A673 (cell line): Measurements from ENCODE around the gene HDAC4. TPM values are rescaled to one million over a fixed set of nuclear protein-coding genes. Genes with fewer than 3 reads are reported as not detected.

ENCODE experiments used
- BruUV-seq: library from RNA; stranded (reverse); fragments of 400-500 nt; replicated peaks from 2 replicates; lab custom pipeline; 2021; lab: Mats Ljungman, UMichigan
- CTCF ChIA-PET: fragments of 300-600 bp; sonication (Branson Sonifier 250); formaldehyde crosslinking; loops from one replicate; lab custom pipeline; 2022; ENCODE audit warnings: antibody characterized with exemption; lab: Charles Lee
- POLR2A ChIA-PET: fragments of 300-600 bp; sonication (Branson Sonifier 250); formaldehyde crosslinking; loops from one replicate; lab custom pipeline; 2022; ENCODE audit warnings: antibody characterized with exemption; ENCODE audit not compliant: low non-redundant PET; lab: Charles Lee
- DNase-seq: peaks from one replicate; pipeline ENCODE4 v3.0.0-alpha.2; 2015; ENCODE audit warnings: low spot score
- H3K27ac ChIP-seq: fragments of 200-600 bp; sonication (generic); 2 replicates; pipeline ENCODE4 v1.5.1; 2016; ENCODE audit warnings: mixed run types, low read depth, mild to moderate bottlenecking, mixed read lengths, antibody characterized with exemption, low read length; ENCODE audit not compliant: poor library complexity, severe bottlenecking
- H3K27me3 ChIP-seq: fragments of 200-600 bp; sonication (generic); replicated peaks from 2 replicates; pipeline ENCODE4 v1.6.1; 2017; ENCODE audit warnings: mixed run types, low read depth, mild to moderate bottlenecking, mixed read lengths, antibody characterized with exemption, low read length; ENCODE audit not compliant: insufficient read depth, poor library complexity
- H3K36me3 ChIP-seq: fragments of 200-600 bp; sonication (generic); 2 replicates; pipeline ENCODE4 v1.6.1; 2016; ENCODE audit warnings: mixed run types, mild to moderate bottlenecking, mixed read lengths, antibody characterized with exemption, low read length; ENCODE audit not compliant: insufficient read depth, poor library complexity, severe bottlenecking
- H3K4me1 ChIP-seq: fragments of 200-600 bp; sonication (generic); 2 replicates; pipeline ENCODE4 v1.6.1; 2017; ENCODE audit warnings: mixed run types, mild to moderate bottlenecking, mixed read lengths, antibody characterized with exemption, low read length; ENCODE audit not compliant: insufficient read depth, poor library complexity, severe bottlenecking
- H3K4me3 ChIP-seq: fragments of 200-600 bp; sonication (generic); 2 replicates; pipeline ENCODE4 v1.5.1; 2016; ENCODE audit warnings: low read depth, mixed run types, mild to moderate bottlenecking, mixed read lengths, low read length; ENCODE audit not compliant: poor library complexity, severe bottlenecking
- H3K9me3 ChIP-seq: fragments of 200-600 bp; sonication (generic); 2 replicates; pipeline ENCODE4 v1.6.1; 2016; ENCODE audit warnings: mixed run types, low read depth, mild to moderate bottlenecking, mixed read lengths, antibody characterized with exemption, low read length; ENCODE audit not compliant: poor library complexity, severe bottlenecking
- CTCF ChIP-seq: fragments of 300-800, 200-600 bp; sonication (generic); conservative IDR thresholded peaks from 2 replicates; pipeline ENCODE4 v1.5.1; 2017; ENCODE audit warnings: low read depth, mild to moderate bottlenecking, antibody characterized with exemption, low read length, moderate library complexity, mixed read lengths
- EZH2 ChIP-seq: fragments of 200-600 bp; sonication (generic); IDR thresholded peaks from 2 replicates; pipeline ENCODE4 v1.6.1; 2017; ENCODE audit warnings: borderline replicate concordance, low read depth, mild to moderate bottlenecking, mixed read lengths, antibody characterized with exemption, low read length; ENCODE audit not compliant: poor library complexity, severe bottlenecking
- intact Hi-C: fragments of 100-400 bp; cut with micrococcal nuclease; formaldehyde crosslinking; loops from one replicate; pipeline ENCODE4 v1.10.0; 2022; ENCODE audit not compliant: unreplicated experiment
- total RNA-seq: library from RNA; stranded (reverse); gene quantifications from 2 replicates; pipeline ENCODE4 v1.2.3, GENCODE V29; 2021

Gene HDAC4
- total RNA-seq, 1 experiment from 2014 or later = 40.0 TPM

- no TSS peak for BruUV-seq
- intact Hi-C loops = no loop called here
- CTCF ChIA-PET = no interaction called here
- DNase-seq = no peak
- Histone ChIP-seq H3K27ac (no peak overlapping the region), H3K9me3 (peaks cover 13% of the 10 kb centered on the region), H3K36me3 (peaks cover 3% of the 10 kb centered on the region), H3K4me1 (no peaks in the 10 kb centered on the region), H3K27me3 (no peaks in the 10 kb centered on the region), H3K4me3 (no peak overlapping the region)
- TF ChIP-seq CTCF (no peak), EZH2 (no peak)
- POLR2A ChIA-PET = no interaction called here
Observed at GRCh38 chr2:239358062-239358754, 42.6 kb downstream of the HDAC4 start.

GRCh38 chr2:239355724-239356123 is 45.1 kb downstream of the HDAC4 start:
- POLR2A ChIA-PET = no interaction called here
- Histone ChIP-seq H3K4me3 (no peak overlapping the region), H3K27ac (no peak overlapping the region), H3K27me3 (no peaks in the 10 kb centered on the region), H3K36me3 (peaks cover 7% of the 10 kb centered on the region), H3K4me1 (no peaks in the 10 kb centered on the region), H3K9me3 (peaks cover 13% of the 10 kb centered on the region)
- BruUV-seq = no TSS peak
- intact Hi-C loops = no loop called here
- DNase-seq = no peak
- TF ChIP-seq EZH2 (no peak), CTCF (no peak)
- CTCF ChIA-PET = no interaction called here

GRCh38 chr2:239355139-239355538 is 45.7 kb downstream of the HDAC4 start:
- no peak for DNase-seq
- ChIA-PET POLR2A (no interaction called here), CTCF (no interaction called here)

More at GRCh38 chr2:239355139-239355538, 45.7 kb downstream of the HDAC4 start:
- TF ChIP-seq EZH2 (no peak), CTCF (no peak)
- H3K9me3 ChIP-seq = peaks cover 13% of the 10 kb centered on the region
- H3K27me3 ChIP-seq = no peaks in the 10 kb centered on the region
- H3K4me3 ChIP-seq = no peak overlapping the region
- H3K36me3 ChIP-seq = peaks cover 7% of the 10 kb centered on the region
- no TSS peak for BruUV-seq
- H3K4me1 ChIP-seq = no peaks in the 10 kb centered on the region
- intact Hi-C loops = no loop called here
- no peak overlapping the region for H3K27ac ChIP-seq
